ENCODE measurements around the gene SFXN1.

The SFXN1 gene

DNA sequence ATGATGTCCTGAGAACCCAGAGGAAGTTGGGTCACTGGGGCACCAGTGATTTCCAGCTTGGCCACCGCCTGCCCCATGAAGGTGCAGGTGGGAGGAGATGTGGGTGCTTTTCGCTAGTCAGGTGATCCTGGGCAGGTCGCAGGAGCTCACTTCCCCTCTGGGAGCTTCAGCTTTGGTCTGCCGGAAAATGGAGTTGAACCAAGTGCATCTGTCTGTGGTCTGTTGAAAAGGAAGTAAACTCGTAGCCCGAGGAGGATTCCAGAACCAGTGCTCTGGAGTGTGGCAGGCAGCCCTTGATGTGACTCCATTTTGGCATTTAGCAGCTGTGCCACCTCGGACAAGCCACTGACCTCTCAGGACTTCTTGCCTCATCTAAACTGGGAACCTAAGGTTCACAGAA lies 97.7 kb downstream of the SFXN1 start:
- DNase-seq = no peak

GRCh38 chr5:175576591-175576990 lies 98.2 kb downstream of the SFXN1 start:
- no peak for DNase-seq
